Keratinocyte (primary cell): ENCODE results near the gene BORCS5.

ENCODE experiments used
- EZH2 ChIP-seq: IDR thresholded peaks from one replicate; pipeline ENCODE4 v1.6.1; 2012; ENCODE audit warnings: inconsistent platforms, mild to moderate bottlenecking, low read length, moderate library complexity
- TF ChIP-seq, protein P1 (sequence below), 3 experiments: IDR thresholded peaks in 1 of 3; conservative IDR thresholded peaks in 1 of 3; optimal IDR thresholded peaks in 1 of 3; 2 replicates in 2 of 3; 3 replicates in 1 of 3; pipeline versions ENCODE3 to v1.5.1; 2011; ENCODE audit warnings: low read length in 3 of 3, mild to moderate bottlenecking in 3 of 3, moderate library complexity in 2 of 3, control low read depth in 1 of 3, inconsistent platforms in 1 of 3; ENCODE audit not compliant: insufficient read depth in 2 of 3; ENCODE audit errors: extremely low read depth in 1 of 3

DNA sequence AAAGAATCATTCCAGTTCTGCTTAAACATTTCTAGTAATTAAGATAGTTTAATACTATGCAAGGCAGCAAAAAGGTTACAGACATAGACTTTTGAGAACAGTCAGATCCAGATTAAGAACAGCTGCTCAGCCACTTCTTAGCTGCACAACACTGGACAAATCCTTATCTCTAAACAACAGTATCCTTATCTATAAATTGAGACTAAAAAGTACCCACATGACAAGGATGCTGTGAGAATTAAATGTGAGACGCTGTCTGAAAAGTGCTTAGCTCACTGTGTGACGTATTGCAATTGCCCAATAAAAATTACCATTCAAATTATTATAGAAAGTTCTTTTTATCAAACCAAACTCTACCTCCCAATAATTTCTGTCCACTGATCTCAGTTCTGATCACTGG, 35.5 kb downstream of the BORCS5 start:
- TF ChIP-seq, protein P1, sequence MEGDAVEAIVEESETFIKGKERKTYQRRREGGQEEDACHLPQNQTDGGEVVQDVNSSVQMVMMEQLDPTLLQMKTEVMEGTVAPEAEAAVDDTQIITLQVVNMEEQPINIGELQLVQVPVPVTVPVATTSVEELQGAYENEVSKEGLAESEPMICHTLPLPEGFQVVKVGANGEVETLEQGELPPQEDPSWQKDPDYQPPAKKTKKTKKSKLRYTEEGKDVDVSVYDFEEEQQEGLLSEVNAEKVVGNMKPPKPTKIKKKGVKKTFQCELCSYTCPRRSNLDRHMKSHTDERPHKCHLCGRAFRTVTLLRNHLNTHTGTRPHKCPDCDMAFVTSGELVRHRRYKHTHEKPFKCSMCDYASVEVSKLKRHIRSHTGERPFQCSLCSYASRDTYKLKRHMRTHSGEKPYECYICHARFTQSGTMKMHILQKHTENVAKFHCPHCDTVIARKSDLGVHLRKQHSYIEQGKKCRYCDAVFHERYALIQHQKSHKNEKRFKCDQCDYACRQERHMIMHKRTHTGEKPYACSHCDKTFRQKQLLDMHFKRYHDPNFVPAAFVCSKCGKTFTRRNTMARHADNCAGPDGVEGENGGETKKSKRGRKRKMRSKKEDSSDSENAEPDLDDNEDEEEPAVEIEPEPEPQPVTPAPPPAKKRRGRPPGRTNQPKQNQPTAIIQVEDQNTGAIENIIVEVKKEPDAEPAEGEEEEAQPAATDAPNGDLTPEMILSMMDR (optimal IDR thresholded peaks at IDR 0.05 in 1 of 3, IDR thresholded peaks at IDR 0.05 in 1 of 3, conservative IDR thresholded peaks at IDR 0.05 in 1 of 3; ENCODE audit: extremely low read depth in 1 of 3, insufficient read depth in 2 of 3, low read length in 3 of 3), result no peak
- no peak for TF ChIP-seq EZH2
